Measurements from ENCODE around the gene OPA3.

Gene OPA3

GRCh38 chr19:45597425-45598111, 13.0 kb upstream of the OPA3 start:
- no peak for DNase-seq

- no peak for DNase-seq
These were observed 11.2 kb upstream of the OPA3 start for GRCh38 chr19:45595814-45596213.

- DNase-seq = no peak
These were observed 8.9 kb upstream of the OPA3 start for GRCh38 chr19:45593520-45593919.

- DNase-seq = no peak
These were observed 7.8 kb upstream of the OPA3 start for GRCh38 chr19:45592366-45592765.

GRCh38 chr19:45591638-45592005, 7.0 kb upstream of the OPA3 start:
- DNase-seq = no peak

GRCh38 chr19:45591004-45591637, 6.5 kb upstream of the OPA3 start:
- no peak for DNase-seq

- DNase-seq = no peak
These were observed 5.8 kb upstream of the OPA3 start for GRCh38 chr19:45590300-45591003.

GRCh38 chr19:45589768-45590167, 5.2 kb upstream of the OPA3 start:
- DNase-seq = no peak

GRCh38 chr19:45587873-45588272, 3.3 kb upstream of the OPA3 start:
- no peak for DNase-seq

GRCh38 chr19:45585158-45585577, 566 bp upstream of the OPA3 start:
- no peak for DNase-seq

GRCh38 chr19:45581576-45581975, 3.0 kb downstream of the OPA3 start:
- no peak for DNase-seq

- DNase-seq = no peak
These were observed 5.7 kb downstream of the OPA3 start for GRCh38 chr19:45578861-45579260.

- DNase-seq = peak; percentile 86
These were observed 7.3 kb downstream of the OPA3 start for GRCh38 chr19:45577111-45577905.

GRCh38 chr19:45576682-45577081, 7.9 kb downstream of the OPA3 start:
- DNase-seq = no peak

- DNase-seq = no peak
These were observed 9.4 kb downstream of the OPA3 start for GRCh38 chr19:45575216-45575615.

- no peak for DNase-seq
These were observed 10.1 kb downstream of the OPA3 start for GRCh38 chr19:45574526-45574925.

- DNase-seq = no peak
These were observed 13.0 kb downstream of the OPA3 start for GRCh38 chr19:45571457-45572220.

GRCh38 chr19:45569619-45570421, 14.8 kb downstream of the OPA3 start:
- no peak for DNase-seq

GRCh38 chr19:45568732-45569131, 15.9 kb downstream of the OPA3 start:
- no peak for DNase-seq

GRCh38 chr19:45567609-45568008, 17.0 kb downstream of the OPA3 start:
- no peak for DNase-seq

- no peak for DNase-seq
These were observed 20.3 kb downstream of the OPA3 start for GRCh38 chr19:45564131-45564780.
